H9 (cell line): ENCODE data around the gene NARS2. TPM values are rescaled to one million over a fixed set of nuclear protein-coding genes. Genes with fewer than 3 reads are reported as not detected.

Experiments used
- DNase-seq: peaks from one replicate; pipeline ENCODE4 v3.0.0-alpha.2; 2017
- H2AFZ ChIP-seq: one replicate; pipeline ENCODE4 v1.6.1; 2013; ENCODE audit warnings: mild to moderate bottlenecking, low read length, control low read depth, moderate library complexity
- H2AK5ac ChIP-seq: 2 replicates; pipeline ENCODE4 v1.6.1; 2013; ENCODE audit warnings: low read length, control low read depth, mixed read lengths; ENCODE audit not compliant: insufficient read length
- H2BK120ac ChIP-seq: one replicate; pipeline ENCODE4 v1.6.1; 2013; ENCODE audit warnings: low read depth, mild to moderate bottlenecking, low read length, control low read depth, inconsistent platforms; ENCODE audit not compliant: poor library complexity, severe bottlenecking
- H2BK12ac ChIP-seq: 2 replicates; pipeline ENCODE4 v1.6.1; 2013; ENCODE audit warnings: low read length, control low read depth, mixed read lengths, low read depth; ENCODE audit not compliant: insufficient read length
- H2BK15ac ChIP-seq: 2 replicates; pipeline ENCODE4 v1.6.1; 2013; ENCODE audit warnings: low read depth, low read length, control low read depth
- H2BK20ac ChIP-seq: one replicate; pipeline ENCODE4 v1.6.1; 2013; ENCODE audit warnings: low read depth, mild to moderate bottlenecking, low read length, control low read depth, inconsistent platforms; ENCODE audit not compliant: poor library complexity, severe bottlenecking
- H2BK5ac ChIP-seq: 2 replicates; pipeline ENCODE4 v1.6.1; 2013; ENCODE audit warnings: low read length, control low read depth, mixed read lengths; ENCODE audit not compliant: insufficient read length
- H3K14ac ChIP-seq: 2 replicates; pipeline ENCODE4 v1.6.1; 2013; ENCODE audit warnings: low read length, control low read depth; ENCODE audit not compliant: insufficient read depth
- H3K18ac ChIP-seq: 2 replicates; pipeline ENCODE4 v1.6.1; 2013; ENCODE audit warnings: low read depth, mild to moderate bottlenecking, mixed read lengths, low read length, control low read depth; ENCODE audit not compliant: insufficient read length
- H3K23ac ChIP-seq: 2 replicates; pipeline ENCODE4 v1.6.1; 2013; ENCODE audit warnings: low read length, control low read depth, mixed read lengths, low read depth; ENCODE audit not compliant: insufficient read length
- H3K23me2 ChIP-seq: 2 replicates; pipeline ENCODE4 v1.6.1; 2013; ENCODE audit warnings: low read depth, mild to moderate bottlenecking, mixed read lengths, low read length, control low read depth; ENCODE audit not compliant: insufficient read length, poor library complexity, severe bottlenecking
- H3K27ac ChIP-seq: 2 replicates; pipeline ENCODE4 v1.5.1; 2013; ENCODE audit warnings: low read length, control low read depth, mixed read lengths, low read depth; ENCODE audit not compliant: insufficient read length
- H3K27me3 ChIP-seq: 2 replicates; pipeline ENCODE4 v1.6.1; 2013; ENCODE audit warnings: low read length, control low read depth, inconsistent platforms; ENCODE audit not compliant: insufficient read depth
- H3K4ac ChIP-seq: 2 replicates; pipeline ENCODE4 v1.6.1; 2013; ENCODE audit warnings: low read depth, mild to moderate bottlenecking, control low read depth, inconsistent platforms, low read length, moderate library complexity
- H3K4me1 ChIP-seq: 2 replicates; pipeline ENCODE4 v1.6.1; 2013; ENCODE audit warnings: low read length, control low read depth, inconsistent platforms; ENCODE audit not compliant: insufficient read depth
- H3K4me2 ChIP-seq: 2 replicates; pipeline ENCODE4 v1.6.1; 2013; ENCODE audit warnings: low read length, control low read depth, mixed read lengths; ENCODE audit not compliant: insufficient read length, insufficient read depth
- H3K56ac ChIP-seq: 2 replicates; pipeline ENCODE4 v1.6.1; 2013; ENCODE audit warnings: low read depth, mild to moderate bottlenecking, mixed read lengths, low read length, control low read depth; ENCODE audit not compliant: insufficient read length
- H3K79me1 ChIP-seq: 2 replicates; pipeline ENCODE4 v1.6.1; 2013; ENCODE audit warnings: low read depth, mild to moderate bottlenecking, moderate library complexity, low read length, control low read depth, inconsistent platforms; ENCODE audit not compliant: insufficient read depth, poor library complexity, severe bottlenecking
- H3K79me2 ChIP-seq: 2 replicates; pipeline ENCODE4 v1.6.1; 2013; ENCODE audit warnings: low read length, control low read depth, inconsistent platforms; ENCODE audit not compliant: insufficient read depth
- H3K9ac ChIP-seq: 2 replicates; pipeline ENCODE4 v1.6.1; 2013; ENCODE audit warnings: low read length, control low read depth, mixed read lengths; ENCODE audit not compliant: insufficient read length; ENCODE audit errors: extremely low read depth
- H3K9me3 ChIP-seq: one replicate; pipeline ENCODE4 v1.6.1; 2013; ENCODE audit warnings: low read depth, low read length, inconsistent platforms; ENCODE audit not compliant: control insufficient read depth
- H3T11ph ChIP-seq: one replicate; pipeline ENCODE4 v1.6.1; 2013; ENCODE audit warnings: mild to moderate bottlenecking, low read length, control low read depth, inconsistent platforms
- H4K20me1 ChIP-seq: one replicate; pipeline ENCODE4 v1.6.1; 2013; ENCODE audit not compliant: control insufficient read depth, insufficient read length, insufficient read depth
- H4K5ac ChIP-seq: 2 replicates; pipeline ENCODE4 v1.6.1; 2013; ENCODE audit warnings: low read depth, mild to moderate bottlenecking, mixed read lengths, low read length, control low read depth; ENCODE audit not compliant: insufficient read length
- H4K8ac ChIP-seq: replicated peaks from 2 replicates; pipeline ENCODE4 v1.6.1; 2013; ENCODE audit warnings: low read length, control low read depth, mixed read lengths, low read depth; ENCODE audit not compliant: insufficient read length
- H4K91ac ChIP-seq: 2 replicates; pipeline ENCODE4 v1.6.1; 2013; ENCODE audit warnings: low read depth, mild to moderate bottlenecking, moderate library complexity, mixed read lengths, low read length, control low read depth; ENCODE audit not compliant: insufficient read length
- H3K27ac Mint-ChIP-seq, 3 experiments: 2 replicates in 2 of 3; 3 replicates in 1 of 3; pipeline ENCODE4 v1.8.0; 2020 to 2021; ENCODE audit warnings: mixed read lengths in 3 of 3, mild to moderate bottlenecking in 1 of 3, moderate library complexity in 1 of 3
- H3K27me3 Mint-ChIP-seq: 2 replicates; pipeline ENCODE4 v1.8.0; 2021; ENCODE audit warnings: low read depth, mild to moderate bottlenecking, moderate library complexity, mixed read lengths
- H3K36me3 Mint-ChIP-seq, 3 experiments: 2 replicates in 2 of 3; 3 replicates in 1 of 3; pipeline ENCODE4 v1.8.0; 2020 to 2021; ENCODE audit warnings: low read depth in 3 of 3, mixed read lengths in 3 of 3; ENCODE audit not compliant: insufficient read depth in 1 of 3
- H3K4me1 Mint-ChIP-seq, 2 experiments: 2 replicates each; pipeline ENCODE4 v1.8.0; 2020; ENCODE audit warnings: mixed read lengths in 2 of 2
- H3K4me3 Mint-ChIP-seq, 2 experiments: 2 replicates in 1 of 2; 3 replicates in 1 of 2; pipeline ENCODE4 v1.8.0; 2020 to 2021; ENCODE audit warnings: mild to moderate bottlenecking in 2 of 2, mixed read lengths in 2 of 2, moderate library complexity in 1 of 2
- H3K9me3 Mint-ChIP-seq, 2 experiments: 2 replicates in 1 of 2; 3 replicates in 1 of 2; pipeline ENCODE4 v1.8.0; 2020; ENCODE audit warnings: mild to moderate bottlenecking in 2 of 2, mixed read lengths in 2 of 2, moderate library complexity in 1 of 2
- WGBS: extraction: QIAGEN DNeasy Blood & Tissue Kit; methylation state at CpG from one replicate; pipeline ENCODE4 v1.1.7; 2013; ENCODE audit warnings: missing lambda C conversion rate, low lambda C conversion rate, mixed read lengths; ENCODE audit not compliant: insufficient read length; ENCODE audit errors: extremely low coverage; 5-methylcytosine and 5-hydroxymethylcytosine counted together
- total RNA-seq: library from RNA; stranded (reverse); gene quantifications from 2 replicates; pipeline ENCODE4 v1.2.1, GENCODE V29; 2021
- TF ChIP-seq, protein P1 (sequence below): fragments of 200-600 bp; sonication (generic); conservative IDR thresholded peaks from 3 replicates; pipeline ENCODE4 v1.8.0; 2021; ENCODE audit warnings: antibody characterized with exemption, mild to moderate bottlenecking

Gene NARS2
- total RNA-seq, 1 experiment from 2014 or later, result 29.7 TPM

DNA sequence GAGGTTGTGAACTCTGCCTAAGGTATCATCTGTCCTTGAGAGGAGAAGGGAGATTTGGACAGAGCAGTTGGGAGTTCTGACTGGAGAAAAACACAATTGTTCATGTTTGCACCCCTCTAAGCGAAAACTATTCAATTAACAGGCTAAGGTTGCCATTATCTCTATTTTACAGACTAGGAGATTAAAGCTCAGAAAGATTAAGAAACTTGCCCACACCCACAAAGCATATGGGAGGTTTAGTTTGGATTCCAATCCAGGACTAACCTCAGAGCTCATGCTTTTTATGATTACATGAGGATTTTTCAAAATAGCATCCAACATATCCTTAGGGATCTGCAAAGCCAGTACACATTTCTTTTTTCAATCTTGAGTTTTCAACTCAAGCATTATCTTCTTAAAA is 179.1 kb downstream of the NARS2 start:
- Histone ChIP-seq H3K18ac (no peak overlapping the region), H3K27ac (no peak overlapping the region), H2BK20ac (no peak overlapping the region), H3K27me3 (peaks cover 6% of the 10 kb centered on the region; the same call in 1 of the 2 replicates), H3K9me3 (no peaks in the 10 kb centered on the region), H2AK5ac (no peak overlapping the region), H4K91ac (no peak overlapping the region), H3K79me2 (no peaks in the 10 kb centered on the region), H4K20me1 (no peaks in the 10 kb centered on the region), H3K14ac (no peak overlapping the region), H3K56ac (no peak overlapping the region), H3K23ac (no peak overlapping the region), H3K4ac (no peak overlapping the region), H3K9ac (no peak overlapping the region), H2BK120ac (no peak overlapping the region), H3K4me1 (peaks cover 7% of the 10 kb centered on the region; the same call in 1 of the 2 replicates), H3K23me2 (no peaks in the 10 kb centered on the region), H2BK15ac (no peak overlapping the region), H2BK12ac (no peak overlapping the region), H3K79me1 (no peaks in the 10 kb centered on the region), H3K4me2 (no peak overlapping the region), H4K5ac (no peak overlapping the region), H2AFZ (no peak overlapping the region), H3T11ph (no peak overlapping the region), H2BK5ac (no peak overlapping the region), H4K8ac (no peak overlapping the region)
- Mint-ChIP-seq H3K27ac (no peak overlapping the region), H3K9me3 (no peaks in the 10 kb centered on the region), H3K4me3 (no peak overlapping the region), H3K27me3 (peaks cover 19% of the 10 kb centered on the region), H3K36me3 (no peaks in the 10 kb centered on the region), H3K4me1 (peaks cover 16% of the 10 kb centered on the region in 2 experiments)
- no CpG with 5 or more reads among the region's 1 CpG for WGBS
- no peak for DNase-seq
- TF ChIP-seq, protein P1, sequence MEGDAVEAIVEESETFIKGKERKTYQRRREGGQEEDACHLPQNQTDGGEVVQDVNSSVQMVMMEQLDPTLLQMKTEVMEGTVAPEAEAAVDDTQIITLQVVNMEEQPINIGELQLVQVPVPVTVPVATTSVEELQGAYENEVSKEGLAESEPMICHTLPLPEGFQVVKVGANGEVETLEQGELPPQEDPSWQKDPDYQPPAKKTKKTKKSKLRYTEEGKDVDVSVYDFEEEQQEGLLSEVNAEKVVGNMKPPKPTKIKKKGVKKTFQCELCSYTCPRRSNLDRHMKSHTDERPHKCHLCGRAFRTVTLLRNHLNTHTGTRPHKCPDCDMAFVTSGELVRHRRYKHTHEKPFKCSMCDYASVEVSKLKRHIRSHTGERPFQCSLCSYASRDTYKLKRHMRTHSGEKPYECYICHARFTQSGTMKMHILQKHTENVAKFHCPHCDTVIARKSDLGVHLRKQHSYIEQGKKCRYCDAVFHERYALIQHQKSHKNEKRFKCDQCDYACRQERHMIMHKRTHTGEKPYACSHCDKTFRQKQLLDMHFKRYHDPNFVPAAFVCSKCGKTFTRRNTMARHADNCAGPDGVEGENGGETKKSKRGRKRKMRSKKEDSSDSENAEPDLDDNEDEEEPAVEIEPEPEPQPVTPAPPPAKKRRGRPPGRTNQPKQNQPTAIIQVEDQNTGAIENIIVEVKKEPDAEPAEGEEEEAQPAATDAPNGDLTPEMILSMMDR, result no peak
